Activated CD4-positive, alpha-beta T cell treated with anti-CD3 and anti-CD28 coated beads for 36 hours (primary cell): Measurements from ENCODE around the gene TMEM106C. TPM values are rescaled to one million over a fixed set of nuclear protein-coding genes. Genes with fewer than 3 reads are reported as not detected.

Source experiments
- ATAC-seq: fragments of 200-7000 bp; cut with Tn5 transposase; one replicate; pipeline ENCODE4 v1.10.0; 2021; ENCODE audit warnings: mild to moderate bottlenecking, moderate library complexity
- CTCF ChIA-PET: fragments of 350-600 bp; sonication (Branson Sonifier 250); formaldehyde crosslinking; loops from one replicate; lab custom pipeline; 2021; ENCODE audit warnings: antibody characterized with exemption; lab: Charles Lee
- POLR2A ChIA-PET: fragments of 350-600 bp; sonication (Branson Sonifier 250); formaldehyde crosslinking; loops from one replicate; lab custom pipeline; 2021; ENCODE audit warnings: antibody characterized with exemption, inconsistent platforms; lab: Charles Lee
- DNase-seq: peaks from one replicate; pipeline ENCODE4 v3.0.0-alpha.2; 2020
- H3K27ac Mint-ChIP-seq: one replicate; pipeline ENCODE4 v1.8.0; 2021; ENCODE audit warnings: mixed read lengths
- H3K27me3 Mint-ChIP-seq: one replicate; pipeline ENCODE4 v1.8.0; 2021; ENCODE audit warnings: mixed read lengths
- H3K36me3 Mint-ChIP-seq: one replicate; pipeline ENCODE4 v1.8.0; 2021; ENCODE audit warnings: low read depth, mixed read lengths
- H3K4me1 Mint-ChIP-seq: one replicate; pipeline ENCODE4 v1.8.0; 2021; ENCODE audit warnings: mixed read lengths
- H3K4me3 Mint-ChIP-seq: one replicate; pipeline ENCODE4 v1.8.0; 2021; ENCODE audit warnings: mild to moderate bottlenecking, moderate library complexity, mixed read lengths
- H3K9me3 Mint-ChIP-seq: one replicate; pipeline ENCODE4 v1.8.0; 2021; ENCODE audit warnings: low read depth, mixed read lengths
- intact Hi-C, 2 experiments: fragments of 100-400 bp; cut with DNase I in 1 of 2; cut with micrococcal nuclease in 1 of 2; formaldehyde crosslinking; loops; one replicate each; pipeline versions ENCODE4 v1.14.2 to v1.15.1; 2022 to 2024; cut with DNase I, micrococcal nuclease
- total RNA-seq, 2 experiments: library from RNA; stranded (reverse); gene quantifications; one replicate each; pipeline ENCODE4 v1.2.3, GENCODE V29; 2021

TMEM106C gene
- total RNA-seq, 2 experiments from 2014 or later, result 159 to 248 TPM

- Mint-ChIP-seq H3K9me3 (no peaks in the 10 kb centered on the region), H3K27ac (no peak overlapping the region), H3K36me3 (no peaks in the 10 kb centered on the region), H3K4me1 (no peaks in the 10 kb centered on the region), H3K4me3 (no peak overlapping the region), H3K27me3 (no peaks in the 10 kb centered on the region)
- POLR2A ChIA-PET, result no interaction called here
- CTCF ChIA-PET, result interaction anchor here (1.0 kb wide), 1 partner anchor 10 kb away, joined by 4 read pairs; no protein-coding TSS in a partner anchor
- ATAC-seq, result no peak
- DNase-seq, result no peak
- intact Hi-C loops, result no loop called here
Measured at GRCh38 chr12:47980779-47981495, 17.5 kb downstream of the TMEM106C start.

DNA sequence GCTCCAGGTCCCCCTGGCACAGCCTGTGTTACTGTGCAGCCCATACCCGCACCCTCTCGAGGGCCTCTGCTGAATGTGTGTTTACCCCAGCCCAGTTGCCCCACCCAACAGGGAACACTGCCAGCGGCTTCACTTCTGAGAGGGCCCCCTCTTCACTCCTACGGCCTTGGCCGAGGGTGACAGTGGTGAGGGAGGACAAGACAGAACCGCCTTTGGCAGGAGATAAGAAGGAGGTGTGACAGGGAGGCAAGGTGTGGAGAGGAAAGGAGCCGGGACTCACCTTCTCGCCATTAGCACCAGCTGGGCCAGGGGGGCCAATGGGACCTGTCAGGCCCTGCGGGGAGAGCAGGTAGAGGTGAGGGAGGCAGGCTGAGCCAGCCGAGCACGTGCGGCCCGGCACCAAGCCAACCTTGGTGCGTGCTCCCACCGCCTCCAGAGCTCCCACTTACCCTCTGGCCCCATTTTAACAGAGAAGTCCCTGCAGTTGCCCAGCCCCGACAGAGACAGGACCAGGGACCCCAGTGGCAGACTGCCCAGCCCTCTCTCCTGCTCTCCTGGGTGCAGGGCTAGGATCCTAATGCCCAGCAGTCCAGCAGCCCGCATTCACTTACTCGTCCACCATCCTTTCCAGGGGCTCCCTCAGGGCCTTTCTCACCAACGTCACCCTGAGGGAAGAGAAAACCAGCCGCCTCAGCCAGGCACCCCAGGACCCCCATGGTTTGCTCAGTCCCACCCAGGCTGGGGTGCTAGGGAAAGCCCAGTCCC is 18.3 kb downstream of the TMEM106C start:
- Mint-ChIP-seq H3K27ac (no peak overlapping the region), H3K36me3 (no peaks in the 10 kb centered on the region), H3K27me3 (no peaks in the 10 kb centered on the region), H3K9me3 (no peaks in the 10 kb centered on the region), H3K4me1 (no peaks in the 10 kb centered on the region), H3K4me3 (no peak overlapping the region)
- intact Hi-C loops, result no loop called here
- CTCF ChIA-PET, result interaction anchor here (0.6 to 1.0 kb wide), 2 partner anchors 9 to 368 kb away, joined by 3 to 4 read pairs; no protein-coding TSS in a partner anchor
- POLR2A ChIA-PET, result no interaction called here
- ATAC-seq, result no peak
- DNase-seq, result no peak

- DNase-seq, result no peak
- ChIA-PET CTCF (interaction anchor here (0.6 to 1.3 kb wide), 3 partner anchors 8 to 367 kb away, joined by 3 to 4 read pairs (median 4); no protein-coding TSS in a partner anchor), POLR2A (no interaction called here)
- Mint-ChIP-seq H3K4me3 (no peak overlapping the region), H3K27ac (no peak overlapping the region), H3K27me3 (no peaks in the 10 kb centered on the region), H3K36me3 (no peaks in the 10 kb centered on the region), H3K4me1 (no peaks in the 10 kb centered on the region), H3K9me3 (no peaks in the 10 kb centered on the region)
- intact Hi-C loops, result no loop called here
- no peak for ATAC-seq
Measured at GRCh38 chr12:47982311-47982710, 18.9 kb downstream of the TMEM106C start.

DNA sequence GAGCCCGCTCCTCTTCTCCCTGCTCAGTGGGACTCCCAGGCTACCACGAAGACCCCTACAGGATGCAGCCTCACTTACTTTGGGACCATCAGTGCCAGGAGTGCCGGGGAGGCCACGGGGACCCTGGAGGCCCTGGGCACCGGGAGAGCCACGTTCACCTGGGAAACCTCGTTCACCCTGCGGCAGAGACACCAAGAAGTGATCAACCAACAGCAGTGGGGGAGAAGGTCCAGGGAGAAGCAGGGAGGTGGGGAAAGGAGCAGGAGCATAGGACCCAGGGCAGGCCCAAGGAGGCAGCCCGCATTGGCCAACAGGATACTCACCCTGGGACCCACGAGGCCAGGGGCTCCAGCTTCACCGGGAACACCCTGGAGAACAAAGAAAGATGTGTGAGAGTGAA is 19.4 kb downstream of the TMEM106C start:
- no peaks in the 10 kb centered on the region for H3K36me3 Mint-ChIP-seq
- ChIA-PET POLR2A (no interaction called here), CTCF (interaction anchor here (1.3 kb wide), 1 partner anchor 202 kb away, joined by 4 read pairs; no protein-coding TSS in a partner anchor)
- ATAC-seq, result no peak
- no peak overlapping the region for H3K27ac Mint-ChIP-seq
- no peak for DNase-seq
- no peak overlapping the region for H3K4me3 Mint-ChIP-seq
- intact Hi-C loops, result no loop called here
- no peaks in the 10 kb centered on the region for H3K27me3 Mint-ChIP-seq
- no peaks in the 10 kb centered on the region for H3K4me1 Mint-ChIP-seq
- no peaks in the 10 kb centered on the region for H3K9me3 Mint-ChIP-seq

DNA sequence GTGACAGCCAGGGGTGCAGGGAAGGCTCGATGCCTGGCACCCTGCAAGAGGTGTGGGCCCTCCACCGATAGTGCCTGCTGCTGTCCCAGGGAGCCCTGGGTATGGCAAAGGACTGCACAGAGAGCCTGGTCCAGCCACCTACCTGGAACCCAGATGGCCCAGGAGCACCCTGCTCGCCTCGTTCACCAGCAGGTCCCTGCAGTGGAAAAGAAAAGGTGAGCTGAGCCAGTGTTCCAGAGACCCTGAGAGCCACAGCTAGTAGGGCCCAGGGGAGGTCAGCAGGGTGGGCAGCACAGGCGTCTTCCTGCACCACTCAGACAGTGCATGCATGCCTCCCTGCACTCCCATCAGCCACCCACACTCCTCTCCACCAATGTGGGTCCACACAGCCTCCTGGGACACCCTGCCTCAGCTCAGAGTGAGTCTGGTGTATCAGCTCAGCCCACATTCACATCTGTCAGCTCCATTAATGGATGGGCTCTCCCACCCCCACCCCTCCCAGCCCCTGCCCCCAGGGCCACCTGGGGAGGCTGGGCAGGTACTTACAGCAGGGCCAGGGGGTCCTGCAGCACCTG is 20.2 kb downstream of the TMEM106C start:
- intact Hi-C loops, result no loop called here

DNA sequence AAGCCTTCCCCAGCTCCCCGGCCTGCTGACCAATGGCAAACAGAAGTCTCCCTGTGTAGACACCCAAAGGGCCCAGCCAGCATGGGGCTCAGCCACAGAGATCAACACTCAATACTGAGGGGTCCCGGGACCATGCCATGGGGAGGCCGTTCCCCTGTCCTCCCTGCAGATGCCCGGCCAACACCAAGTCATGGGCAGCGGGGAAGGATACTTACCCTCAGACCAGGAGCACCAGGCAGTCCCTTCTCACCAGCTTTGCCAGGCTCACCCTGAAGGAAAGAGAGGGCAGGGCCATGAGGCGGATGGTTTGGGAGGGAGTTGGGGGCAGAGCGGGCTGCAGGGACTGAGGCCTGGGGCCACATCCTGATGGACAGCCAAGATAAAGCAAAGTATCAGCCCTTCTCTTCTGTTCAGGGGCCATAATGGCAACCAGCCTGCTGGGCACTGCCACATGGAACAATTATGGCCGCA is 21.0 kb downstream of the TMEM106C start:
- POLR2A ChIA-PET, result no interaction called here
- H3K36me3 Mint-ChIP-seq, result no peaks in the 10 kb centered on the region
- H3K9me3 Mint-ChIP-seq, result no peaks in the 10 kb centered on the region

More for the DNA sequence above, 20.2 kb downstream of the TMEM106C start:
- Mint-ChIP-seq H3K4me1 (no peaks in the 10 kb centered on the region), H3K9me3 (no peaks in the 10 kb centered on the region), H3K36me3 (no peaks in the 10 kb centered on the region), H3K4me3 (no peak overlapping the region), H3K27me3 (no peaks in the 10 kb centered on the region), H3K27ac (no peak overlapping the region)
- ChIA-PET CTCF (interaction anchor here (0.7 to 1.3 kb wide), 2 partner anchors 203 to 636 kb away, joined by 3 to 4 read pairs; no protein-coding TSS in a partner anchor), POLR2A (no interaction called here)
- ATAC-seq (no peak), DNase-seq (no peak)

GRCh38 chr12:47985596-47986290 is 22.3 kb downstream of the TMEM106C start:
- no peak for DNase-seq
- peaks cover 14% of the 10 kb centered on the region for H3K4me1 Mint-ChIP-seq
- no peak overlapping the region for H3K27ac Mint-ChIP-seq
- H3K27me3 Mint-ChIP-seq, result no peaks in the 10 kb centered on the region
- no peaks in the 10 kb centered on the region for H3K36me3 Mint-ChIP-seq
- ChIA-PET CTCF (no interaction called here), POLR2A (no interaction called here)
- H3K4me3 Mint-ChIP-seq, result no peak overlapping the region
- no peaks in the 10 kb centered on the region for H3K9me3 Mint-ChIP-seq
- no peak for ATAC-seq
- intact Hi-C loops, result no loop called here

More for the DNA sequence above, 21.0 kb downstream of the TMEM106C start:
- no peak overlapping the region for H3K4me3 Mint-ChIP-seq
- ATAC-seq, result no peak
- no peak overlapping the region for H3K27ac Mint-ChIP-seq
- no peaks in the 10 kb centered on the region for H3K27me3 Mint-ChIP-seq
- peaks cover under 1% of the 10 kb centered on the region for H3K4me1 Mint-ChIP-seq
- no peak for DNase-seq
- intact Hi-C loops, result no loop called here
- CTCF ChIA-PET, result interaction anchor here (0.7 kb wide), 1 partner anchor 635 kb away, joined by 3 read pairs; no protein-coding TSS in a partner anchor

GRCh38 chr12:47986291-47986660 is 22.9 kb downstream of the TMEM106C start:
- no peak overlapping the region for H3K4me3 Mint-ChIP-seq
- H3K36me3 Mint-ChIP-seq, result no peaks in the 10 kb centered on the region
- no peaks in the 10 kb centered on the region for H3K9me3 Mint-ChIP-seq
- H3K27me3 Mint-ChIP-seq, result no peaks in the 10 kb centered on the region
- H3K4me1 Mint-ChIP-seq, result peaks cover 17% of the 10 kb centered on the region
- CTCF ChIA-PET, result no interaction called here
- POLR2A ChIA-PET, result no interaction called here
- intact Hi-C loops, result no loop called here
- ATAC-seq (no peak), DNase-seq (no peak)
- H3K27ac Mint-ChIP-seq, result no peak overlapping the region

- ChIA-PET CTCF (no interaction called here), POLR2A (no interaction called here)
- Mint-ChIP-seq H3K36me3 (no peaks in the 10 kb centered on the region), H3K27ac (no peak overlapping the region), H3K4me1 (peaks cover 17% of the 10 kb centered on the region), H3K27me3 (no peaks in the 10 kb centered on the region), H3K9me3 (no peaks in the 10 kb centered on the region), H3K4me3 (no peak overlapping the region)
- no peak for DNase-seq
- no peak for ATAC-seq
- intact Hi-C loops, result no loop called here
Measured at GRCh38 chr12:47986832-47987231, 23.4 kb downstream of the TMEM106C start.

DNA sequence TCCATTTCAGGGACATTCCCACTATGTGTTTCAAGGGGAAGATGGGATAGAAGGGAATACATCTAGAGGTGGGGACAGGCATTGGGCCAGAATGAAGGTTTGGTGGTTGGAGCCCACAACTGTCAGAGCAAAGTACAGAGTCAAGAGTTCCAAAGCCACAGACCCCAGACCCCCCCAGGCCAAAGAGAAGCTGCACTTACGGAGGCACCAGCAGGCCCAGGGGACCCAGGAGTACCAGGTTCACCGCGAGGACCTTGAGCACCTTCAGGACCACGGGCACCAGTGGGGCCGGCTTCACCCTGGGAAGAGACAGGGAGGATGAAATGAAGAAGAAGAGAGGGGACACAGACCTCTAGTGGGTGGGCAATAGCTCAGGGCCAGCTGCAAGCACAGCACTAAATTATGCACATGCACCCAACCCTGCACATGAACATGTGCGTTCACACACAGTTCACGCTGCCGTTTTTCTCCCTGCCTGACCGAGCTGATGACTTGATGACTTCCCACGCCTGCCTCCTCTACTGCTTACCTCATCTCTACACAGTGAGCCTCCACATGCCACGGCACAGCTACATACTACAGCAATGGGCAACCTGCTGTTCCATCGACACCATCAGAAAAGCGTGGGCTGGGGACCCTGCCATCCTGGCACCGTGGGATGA is 24.1 kb downstream of the TMEM106C start:
- Mint-ChIP-seq H3K27me3 (no peaks in the 10 kb centered on the region), H3K9me3 (no peaks in the 10 kb centered on the region), H3K4me1 (peaks cover 17% of the 10 kb centered on the region), H3K36me3 (no peaks in the 10 kb centered on the region), H3K4me3 (no peak overlapping the region), H3K27ac (no peak overlapping the region)
- POLR2A ChIA-PET, result no interaction called here
- DNase-seq (no peak), ATAC-seq (no peak)
- CTCF ChIA-PET, result interaction anchor here (0.7 kb wide), 1 partner anchor 179 kb away, joined by 3 read pairs; no protein-coding TSS in a partner anchor
- intact Hi-C loops, result no loop called here
